Right renal pelvis (tissue), 4 donors: ENCODE data around the gene ADCY2. TPM values are rescaled to one million over a fixed set of nuclear protein-coding genes. Genes with fewer than 3 reads are reported as not detected.

Source experiments
- DNase-seq, 4 donors: peaks; one replicate each; pipeline ENCODE4 v3.0.0-alpha.2; 2013; ENCODE audit warnings: low read depth in 4 of 4, low spot score in 3 of 4, missing footprints in 1 of 4
- polyA plus RNA-seq, 4 donors: library from polyadenylated mRNA; unstranded; fragments of 120-200 nt; gene quantifications; one replicate each; pipeline ENCODE4 v1.2.1, GENCODE V29; 2013; ENCODE audit not compliant: insufficient read length in 4 of 4

Gene ADCY2
- polyA plus RNA-seq, 4 donors = 4.3 to 6.7 (median 5.7) TPM

DNA sequence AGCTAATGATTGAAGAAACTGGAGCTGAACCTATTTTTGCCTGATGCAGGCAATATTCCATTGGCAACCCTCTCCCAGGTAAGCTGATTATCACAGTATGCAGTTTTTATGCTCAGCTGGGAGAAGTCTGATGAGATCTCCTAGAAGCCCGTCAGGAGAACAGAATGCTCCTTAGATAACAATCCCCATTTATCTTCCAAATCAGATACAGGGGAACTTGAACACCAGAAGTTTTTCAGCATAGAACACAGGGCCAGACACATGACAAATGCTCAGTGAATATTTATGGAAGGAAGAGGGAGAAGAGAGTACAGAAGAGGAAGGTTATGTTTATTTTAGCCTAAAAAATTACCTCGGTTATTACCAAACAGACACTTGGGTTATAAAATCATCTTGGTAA lies 417.1 kb downstream of the ADCY2 start:
- no peak for DNase-seq

GRCh38 chr5:7813576-7813975 lies 417.6 kb downstream of the ADCY2 start:
- DNase-seq = no peak

- DNase-seq = no peak
Measured at GRCh38 chr5:7814816-7815215, 418.9 kb downstream of the ADCY2 start.

DNA sequence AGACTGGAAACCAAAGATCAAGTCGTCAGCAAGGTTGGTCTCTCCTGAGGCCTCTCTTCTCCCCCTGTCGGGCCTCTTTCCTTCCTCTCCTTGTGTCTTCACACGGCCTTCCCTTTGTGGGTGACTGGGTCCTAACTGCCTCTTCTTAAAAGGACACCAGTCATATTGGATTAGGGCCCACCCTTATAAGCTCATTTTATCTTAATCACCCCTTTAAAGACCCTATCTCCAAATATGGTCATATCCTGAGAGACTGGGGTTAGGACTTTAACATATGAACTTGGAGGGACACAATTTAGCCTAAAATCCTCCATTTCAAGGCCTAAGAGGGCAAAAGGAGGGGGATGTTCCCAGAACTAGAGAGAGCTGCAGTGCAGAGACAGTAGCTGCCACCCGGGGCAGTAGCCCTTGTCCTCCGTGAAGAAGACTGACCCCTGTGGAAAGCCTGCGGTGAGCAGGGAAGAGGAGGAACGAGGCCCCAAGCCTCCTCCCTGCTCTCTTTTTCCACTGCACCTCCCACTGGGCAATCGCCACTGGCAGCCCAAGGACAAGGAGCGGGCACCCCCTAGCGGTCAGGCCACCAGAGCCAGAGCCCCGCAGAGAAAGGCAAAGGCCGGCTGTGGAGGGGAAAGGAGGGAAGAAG lies 420.1 kb downstream of the ADCY2 start:
- peak; percentile 40 to 52 (median 44) for DNase-seq

DNA sequence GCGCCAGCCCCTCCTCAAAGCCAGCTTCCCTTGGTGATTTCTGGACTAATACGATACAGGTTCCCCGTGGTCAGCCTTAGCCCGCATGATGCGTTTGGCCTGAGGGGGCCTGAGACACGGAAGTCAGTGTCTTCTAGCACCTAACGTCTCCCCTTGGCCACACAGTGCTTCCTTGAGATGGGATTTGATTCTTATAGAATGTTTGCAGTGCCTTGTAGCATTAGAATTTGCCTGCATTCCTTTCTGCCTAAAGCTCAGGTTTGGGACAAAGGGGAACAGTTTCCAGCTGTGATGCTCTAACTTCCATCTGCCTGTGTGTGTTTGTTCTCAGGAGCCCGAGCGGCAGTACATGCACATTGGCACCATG lies 420.6 kb downstream of the ADCY2 start:
- no peak for DNase-seq

GRCh38 chr5:7822449-7822848 lies 426.5 kb downstream of the ADCY2 start:
- DNase-seq = no peak

DNA sequence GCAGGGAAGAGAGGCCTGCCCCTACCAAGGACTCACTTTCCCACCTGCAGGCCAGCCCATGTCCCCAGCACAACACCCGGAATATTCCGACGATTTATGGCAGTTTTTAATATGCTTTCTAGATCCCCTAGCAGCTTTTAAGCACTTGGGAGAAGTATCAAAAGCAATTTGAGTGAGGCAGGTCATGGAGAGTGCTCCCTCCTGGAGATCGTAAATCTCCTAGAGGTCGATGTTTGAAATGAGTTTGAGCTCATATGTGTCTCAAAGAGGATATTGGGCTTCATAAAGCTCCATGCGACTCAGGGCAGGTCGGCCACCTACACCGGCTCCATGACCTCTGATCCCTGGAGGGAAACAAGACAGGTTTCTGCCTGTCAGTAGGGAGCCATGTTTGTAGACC lies 427.7 kb downstream of the ADCY2 start:
- no peak for DNase-seq

- DNase-seq = no peak
Measured at GRCh38 chr5:7824995-7825394, 429.1 kb downstream of the ADCY2 start.

GRCh38 chr5:7825630-7826029 lies 429.7 kb downstream of the ADCY2 start:
- DNase-seq = no peak

DNA sequence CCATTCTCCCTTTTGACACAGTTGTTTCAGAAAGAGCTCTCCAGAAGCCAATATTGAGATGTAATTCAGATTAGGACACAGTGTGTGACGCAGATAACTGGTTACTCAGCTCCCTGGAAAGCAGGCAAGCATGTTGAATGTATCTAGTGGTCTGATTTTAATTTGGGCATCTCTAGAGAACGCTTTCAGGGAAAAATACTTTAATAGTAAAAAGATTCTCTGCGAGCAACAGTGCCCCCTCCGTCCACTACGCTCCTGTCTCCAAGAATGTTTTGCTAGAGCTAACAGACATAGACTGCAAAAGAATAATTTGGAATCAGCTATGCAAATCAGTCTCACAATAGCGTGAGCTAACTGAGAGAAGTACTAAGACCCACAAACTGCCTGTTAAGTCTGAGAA lies 431.7 kb downstream of the ADCY2 start:
- DNase-seq = no peak

- no peak for DNase-seq
Measured at GRCh38 chr5:7828269-7828668, 432.3 kb downstream of the ADCY2 start.

DNA sequence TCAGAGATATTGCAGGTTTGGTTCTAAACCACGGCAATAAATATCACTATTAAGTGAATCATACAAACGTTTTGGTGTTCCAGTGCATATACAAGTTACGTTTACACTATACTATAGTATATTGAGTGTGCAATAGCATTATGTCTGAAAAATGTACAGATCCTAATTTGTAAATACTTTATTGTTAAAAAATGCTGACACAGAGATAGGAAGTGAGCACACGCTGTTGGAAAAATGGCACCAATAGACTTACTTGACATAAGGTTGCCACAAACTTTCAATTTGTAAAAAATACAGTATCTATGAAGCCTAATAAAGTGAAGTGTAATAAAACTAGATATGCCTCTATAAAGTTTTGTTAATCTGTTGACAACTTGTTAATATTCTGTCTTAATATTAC lies 439.0 kb downstream of the ADCY2 start:
- DNase-seq = no peak

DNA sequence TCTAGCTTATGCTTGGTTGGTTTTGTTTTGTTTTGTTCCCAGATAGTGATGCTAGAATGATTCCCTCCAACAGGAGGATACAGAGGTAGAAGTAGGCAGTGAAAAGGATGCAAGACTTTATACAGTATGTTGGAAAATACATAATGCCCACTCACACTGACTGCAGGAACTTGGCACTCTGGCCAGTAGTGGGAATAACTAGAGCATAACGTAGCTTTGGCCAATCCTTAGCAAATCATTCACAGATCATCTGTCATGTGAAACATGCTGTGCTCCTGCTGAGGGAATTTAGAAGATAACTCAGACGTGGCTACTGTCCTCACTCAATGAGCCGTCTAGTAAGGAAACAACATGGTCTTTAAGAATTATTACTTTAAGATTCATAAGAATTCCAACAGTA lies 441.5 kb downstream of the ADCY2 start:
- DNase-seq = peak in 1 of 4 donors; percentile 25

- DNase-seq = no peak
Measured at GRCh38 chr5:7842531-7842930, 446.6 kb downstream of the ADCY2 start.

DNA sequence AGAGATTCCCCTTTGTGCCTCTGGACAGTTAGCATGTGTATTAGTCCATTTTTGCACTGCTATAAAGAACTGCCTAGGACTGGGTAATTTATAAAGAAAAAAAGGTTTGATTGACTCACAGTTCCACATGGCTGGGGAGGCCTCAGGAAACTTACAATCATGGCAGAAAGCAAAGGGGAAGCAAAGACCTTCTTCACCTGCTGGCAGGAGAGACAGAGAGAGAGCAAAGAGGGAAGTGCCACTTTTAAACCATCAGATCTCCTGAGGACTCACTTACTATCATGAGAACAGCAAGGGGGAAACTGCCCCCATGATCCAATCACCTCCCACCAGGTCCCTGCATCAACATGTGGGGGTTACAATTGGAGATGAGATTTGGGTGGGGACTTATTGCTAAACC lies 449.0 kb downstream of the ADCY2 start:
- no peak for DNase-seq

DNA sequence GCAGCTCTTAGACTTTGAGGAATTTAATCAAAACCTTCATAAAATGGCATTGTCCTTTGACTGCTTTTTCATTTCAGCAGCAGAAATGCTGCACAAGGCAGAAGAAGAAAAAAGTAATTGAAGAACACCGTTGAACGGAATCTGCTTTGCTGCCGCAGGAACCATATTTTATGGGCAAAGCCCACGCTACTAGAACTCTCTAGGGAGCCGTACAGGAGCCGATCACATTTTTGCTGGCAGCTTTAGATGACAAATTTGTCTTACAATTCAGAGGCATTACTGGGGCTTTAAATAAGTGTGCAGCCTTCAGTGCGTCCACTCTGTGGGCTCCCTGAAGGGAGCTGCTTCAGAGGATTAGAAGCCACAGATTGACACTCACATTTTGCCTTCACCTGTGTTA lies 449.6 kb downstream of the ADCY2 start:
- no peak for DNase-seq

DNA sequence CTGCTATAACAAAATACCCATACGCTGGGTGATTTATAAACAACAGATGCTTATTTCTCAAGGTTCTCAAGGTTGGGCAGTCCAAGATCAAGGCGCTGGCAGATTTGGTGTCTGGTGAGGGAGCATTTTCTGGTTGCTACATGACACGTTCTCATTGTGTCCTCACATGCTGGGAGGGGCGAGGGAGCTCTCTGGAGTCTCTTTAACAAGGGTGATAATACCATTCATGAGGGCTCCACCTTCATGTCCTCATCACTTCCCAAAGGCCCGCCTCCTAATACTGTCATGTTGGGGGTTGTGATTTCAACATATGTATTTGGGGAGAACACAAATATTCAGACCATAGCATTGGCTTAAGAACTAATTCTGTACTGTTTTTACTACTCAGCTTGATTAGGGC lies 450.4 kb downstream of the ADCY2 start:
- DNase-seq = no peak

DNA sequence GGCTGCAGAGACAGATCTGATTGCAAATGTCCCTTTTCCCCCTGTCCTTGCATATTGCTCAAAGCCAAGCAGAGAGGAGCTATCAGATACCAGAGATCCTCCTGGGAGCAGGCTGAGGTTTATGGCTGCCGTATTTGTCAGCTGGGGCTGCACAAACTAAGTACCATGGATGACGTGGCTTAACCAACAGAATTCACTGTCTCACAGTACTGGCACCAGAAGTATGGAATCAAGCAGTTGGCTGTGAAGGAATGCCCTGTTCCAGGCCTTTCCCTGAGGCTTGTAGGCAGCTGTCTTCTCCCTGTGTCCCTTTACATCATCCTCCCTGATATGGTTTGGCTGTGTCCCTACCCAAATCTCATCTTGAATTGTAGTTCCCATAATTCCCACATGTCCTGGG lies 452.4 kb downstream of the ADCY2 start:
- no peak for DNase-seq

GRCh38 chr5:7849681-7850394 lies 453.9 kb downstream of the ADCY2 start:
- DNase-seq = peak in 1 of 4 donors; percentile 42

GRCh38 chr5:7850395-7851239 lies 454.7 kb downstream of the ADCY2 start, which contains the start of gene CFAP90:
CFAP90 (minus strand) TSS chr5:7851133; CDS start chr5:7851021, 112 bp downstream.
- DNase-seq = peak in 1 of 4 donors; percentile 77

DNA sequence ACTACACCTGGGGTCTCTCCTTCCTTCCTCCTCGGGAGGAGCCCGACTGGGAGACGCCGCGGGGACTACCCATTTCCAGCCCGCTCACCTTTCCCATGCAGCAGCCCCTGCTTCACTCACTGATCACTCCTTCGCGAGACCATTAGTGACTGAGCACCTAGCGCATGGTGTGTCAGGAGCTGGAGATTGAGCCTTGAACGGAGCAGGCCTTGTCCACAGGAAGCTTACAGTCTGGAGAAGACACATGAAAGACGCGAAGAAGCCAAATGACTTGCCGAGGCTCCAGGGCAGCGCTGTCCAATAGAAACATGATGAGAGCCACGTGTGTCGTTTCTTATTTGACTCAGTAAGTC lies 455.3 kb downstream of the ADCY2 start:
- no peak for DNase-seq
